ENCODE data around the gene CFAP69. TPM values are rescaled to one million over a fixed set of nuclear protein-coding genes. Genes with fewer than 3 reads are reported as not detected.

The CFAP69 gene
- total and polyA plus RNA-seq, 5 experiments from 2014 or later: 0.39 to 0.77 TPM; not detected in 3

- ATAC-seq: no peak
- peaks cover 0 to 13% (median 3%) of the 10 kb centered on the region in 5 donors for H3K27me3 Mint-ChIP-seq
- no peaks in the 10 kb centered on the region for H3K36me3 Mint-ChIP-seq
- H3K27ac Mint-ChIP-seq: no peak overlapping the region
- no peaks in the 10 kb centered on the region for H3K9me3 Mint-ChIP-seq
- POLR2A ChIA-PET: no interaction called here
- no peak for DNase-seq
- no peaks in the 10 kb centered on the region for H3K4me1 Mint-ChIP-seq
- H3K4me3 Mint-ChIP-seq: no peak overlapping the region
These were observed 16.5 kb downstream of the CFAP69 start for GRCh38 chr7:90261441-90261840.

- H3K9me3 Mint-ChIP-seq: no peaks in the 10 kb centered on the region
- H3K27ac Mint-ChIP-seq: no peak overlapping the region
- H3K4me3 Mint-ChIP-seq: no peak overlapping the region
- no peaks in the 10 kb centered on the region for H3K36me3 Mint-ChIP-seq
- peaks cover 0 to 13% (median under 1%) of the 10 kb centered on the region in 5 donors for H3K27me3 Mint-ChIP-seq
- H3K4me1 Mint-ChIP-seq: no peaks in the 10 kb centered on the region
- ATAC-seq (no peak), DNase-seq (no peak)
- POLR2A ChIA-PET: no interaction called here
These were observed 17.5 kb downstream of the CFAP69 start for GRCh38 chr7:90262438-90262837.

GRCh38 chr7:90266808-90267207 lies 21.8 kb downstream of the CFAP69 start:
- Mint-ChIP-seq H3K4me1 (no peaks in the 10 kb centered on the region), H3K27ac (no peak overlapping the region), H3K9me3 (no peaks in the 10 kb centered on the region), H3K4me3 (no peak overlapping the region), H3K27me3 (peaks cover 0 to 7% (median 0%) of the 10 kb centered on the region in 5 donors), H3K36me3 (no peaks in the 10 kb centered on the region)
- DNase-seq (no peak), ATAC-seq (no peak)
- POLR2A ChIA-PET: no interaction called here

GRCh38 chr7:90267263-90267858 lies 22.4 kb downstream of the CFAP69 start:
- Mint-ChIP-seq H3K4me1 (no peaks in the 10 kb centered on the region), H3K4me3 (no peak overlapping the region)
- POLR2A ChIA-PET: no interaction called here

GRCh38 chr7:90269163-90269562 lies 24.2 kb downstream of the CFAP69 start:
- ATAC-seq: no peak
- H3K4me3 Mint-ChIP-seq: no peak overlapping the region
- H3K27ac Mint-ChIP-seq: no peak overlapping the region
- no peaks in the 10 kb centered on the region for H3K9me3 Mint-ChIP-seq
- H3K36me3 Mint-ChIP-seq: no peaks in the 10 kb centered on the region
- H3K27me3 Mint-ChIP-seq: peaks cover 0 to 7% (median 0%) of the 10 kb centered on the region in 5 donors
- no peak for DNase-seq
- H3K4me1 Mint-ChIP-seq: no peaks in the 10 kb centered on the region
- POLR2A ChIA-PET: no interaction called here

More at GRCh38 chr7:90267263-90267858, 22.4 kb downstream of the CFAP69 start:
- Mint-ChIP-seq H3K9me3 (no peaks in the 10 kb centered on the region), H3K27ac (no peak overlapping the region), H3K27me3 (peaks cover 0 to 7% (median 0%) of the 10 kb centered on the region in 5 donors), H3K36me3 (no peaks in the 10 kb centered on the region)
- ATAC-seq (no peak), DNase-seq (no peak)

- H3K27ac Mint-ChIP-seq: no peak overlapping the region
- H3K36me3 Mint-ChIP-seq: no peaks in the 10 kb centered on the region
- POLR2A ChIA-PET: no interaction called here
- no peaks in the 10 kb centered on the region for H3K9me3 Mint-ChIP-seq
- peaks cover 0 to 3% (median 0%) of the 10 kb centered on the region in 5 donors for H3K27me3 Mint-ChIP-seq
- no peak for DNase-seq
- no peaks in the 10 kb centered on the region for H3K4me1 Mint-ChIP-seq
- ATAC-seq: no peak
- H3K4me3 Mint-ChIP-seq: no peak overlapping the region
These were observed 25.6 kb downstream of the CFAP69 start for GRCh38 chr7:90270431-90271178.

- DNase-seq: no peak
- Mint-ChIP-seq H3K4me1 (no peaks in the 10 kb centered on the region), H3K27me3 (peaks cover 0 to 3% (median 0%) of the 10 kb centered on the region in 5 donors), H3K36me3 (no peaks in the 10 kb centered on the region), H3K27ac (no peak overlapping the region), H3K4me3 (no peak overlapping the region), H3K9me3 (no peaks in the 10 kb centered on the region)
- POLR2A ChIA-PET: no interaction called here
- no peak for ATAC-seq
These were observed 26.8 kb downstream of the CFAP69 start for GRCh38 chr7:90271753-90272152.

- no peaks in the 10 kb centered on the region for H3K36me3 Mint-ChIP-seq
- H3K27me3 Mint-ChIP-seq: peaks cover 0 to 1% (median 0%) of the 10 kb centered on the region in 5 donors
- ATAC-seq (no peak), DNase-seq (no peak)
- POLR2A ChIA-PET: no interaction called here
- H3K4me3 Mint-ChIP-seq: no peak overlapping the region
- H3K9me3 Mint-ChIP-seq: no peaks in the 10 kb centered on the region
- H3K27ac Mint-ChIP-seq: no peak overlapping the region
- H3K4me1 Mint-ChIP-seq: no peaks in the 10 kb centered on the region
These were observed 27.3 kb downstream of the CFAP69 start for GRCh38 chr7:90272242-90272641.

GRCh38 chr7:90274161-90274560 lies 29.2 kb downstream of the CFAP69 start:
- ATAC-seq: no peak
- Mint-ChIP-seq H3K4me1 (no peaks in the 10 kb centered on the region), H3K9me3 (no peaks in the 10 kb centered on the region), H3K36me3 (no peaks in the 10 kb centered on the region), H3K27ac (no peak overlapping the region), H3K4me3 (no peak overlapping the region), H3K27me3 (no peaks in the 10 kb centered on the region)
- POLR2A ChIA-PET: no interaction called here
- no peak for DNase-seq

- Mint-ChIP-seq H3K36me3 (no peaks in the 10 kb centered on the region), H3K27me3 (no peaks in the 10 kb centered on the region), H3K27ac (no peak overlapping the region), H3K9me3 (no peaks in the 10 kb centered on the region), H3K4me1 (no peaks in the 10 kb centered on the region), H3K4me3 (no peak overlapping the region)
- ATAC-seq: no peak
- POLR2A ChIA-PET: no interaction called here
- DNase-seq: no peak
These were observed 31.2 kb downstream of the CFAP69 start for GRCh38 chr7:90276033-90276728.

- H3K4me3 Mint-ChIP-seq: no peak overlapping the region
- DNase-seq: no peak
- peaks cover 0 to 3% (median 2%) of the 10 kb centered on the region in 4 donors for H3K4me1 Mint-ChIP-seq
- peaks cover 0 to 9% (median 0%) of the 10 kb centered on the region in 9 donors for H3K9me3 Mint-ChIP-seq
- H3K36me3 Mint-ChIP-seq: peaks cover 0 to 8% (median 6%) of the 10 kb centered on the region in 3 donors
- POLR2A ChIA-PET: no interaction called here
- H3K27ac Mint-ChIP-seq: no peak overlapping the region
- ATAC-seq: no peak
- H3K27me3 Mint-ChIP-seq: no peaks in the 10 kb centered on the region
These were observed 43.2 kb downstream of the CFAP69 start for GRCh38 chr7:90288154-90288553.

- Mint-ChIP-seq H3K9me3 (peaks cover 0 to 14% (median 2%) of the 10 kb centered on the region in 9 donors), H3K36me3 (peaks cover 0 to 10% (median 8%) of the 10 kb centered on the region in 3 donors), H3K27ac (peak overlapping the region in 1 of 10 donors; percentile 70), H3K27me3 (peaks cover 0 to 4% (median 2%) of the 10 kb centered on the region in 5 donors), H3K4me1 (peaks cover 0 to 1% (median under 1%) of the 10 kb centered on the region in 4 donors), H3K4me3 (no peak overlapping the region)
- ATAC-seq: no peak
- no peak for DNase-seq
- POLR2A ChIA-PET: no interaction called here
These were observed 45.5 kb downstream of the CFAP69 start for GRCh38 chr7:90290244-90291113.

All from naive thymus-derived CD8-positive, alpha-beta T cell (primary cell).